ENCODE measurements around the gene PMS1. TPM values are rescaled to one million over a fixed set of nuclear protein-coding genes. Genes with fewer than 3 reads are reported as not detected.
A peak's percentile ranks its signal among the peaks of the same experiment; 100 is the strongest.

PMS1 gene
- total and polyA plus RNA-seq, 10 donors = 12.6 to 39.3 (median 24.5) TPM

DNA sequence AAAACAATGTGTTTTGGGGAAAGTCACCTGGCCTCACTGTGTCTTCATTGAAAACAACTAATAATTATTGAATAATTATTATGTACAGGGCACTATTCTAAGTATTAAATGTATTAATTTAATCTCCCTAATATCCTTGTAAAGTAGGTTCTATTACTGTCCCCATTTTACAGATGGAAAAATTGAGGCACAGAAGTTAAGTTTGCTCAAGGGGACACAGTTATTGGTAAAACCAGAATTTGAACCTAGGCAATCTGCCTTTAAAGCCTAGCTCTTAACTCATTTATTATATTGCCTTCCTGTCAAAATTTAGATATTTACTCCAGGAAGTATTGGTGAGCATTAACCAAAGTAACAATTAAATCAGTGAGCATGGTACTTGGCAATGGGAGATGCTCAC, 84.6 kb downstream of the PMS1 start:
- Histone ChIP-seq H3K36me3 (peaks cover 0 to 38% (median 6%) of the 10 kb centered on the region in 6 donors), H3K27ac (no peak overlapping the region), H3K9me3 (no peaks in the 10 kb centered on the region), H3K4me3 (no peak overlapping the region), H3K4me1 (peaks cover 0 to 3% (median 0%) of the 10 kb centered on the region in 6 donors), H3K27me3 (replicated peaks in 1 of 7) (no peaks in the 10 kb centered on the region)
- TF ChIP-seq POLR2A (IDR thresholded peaks at IDR 0.05) (no peak), CTCF (IDR thresholded peaks at IDR 0.05 in 8 of 11, conservative IDR thresholded peaks at IDR 0.05 in 3 of 11) (no peak), POLR2AphosphoS5 (IDR thresholded peaks at IDR 0.05) (no peak)
- intact Hi-C loops (cut with DNase I; ENCODE audit: low total_unique reads) = no loop called here
- no peak for DNase-seq

- no peak for DNase-seq
- Histone ChIP-seq H3K27ac (peak overlapping the region in 6 of 8 donors; percentile 14 to 55 (median 42)), H3K36me3 (peaks cover 0 to 39% (median 4%) of the 10 kb centered on the region in 6 donors), H3K4me1 (peaks cover 0 to 14% (median 0%) of the 10 kb centered on the region in 6 donors), H3K27me3 (replicated peaks in 1 of 7) (no peaks in the 10 kb centered on the region), H3K4me3 (no peak overlapping the region), H3K9me3 (no peaks in the 10 kb centered on the region)
- WGBS, 5 donors = 56 to 86% (median 69%) methylated on average over 5 of the region's 5 CpGs
- intact Hi-C loops (cut with DNase I; ENCODE audit: low total_unique reads) = no loop called here
- TF ChIP-seq POLR2AphosphoS5 (IDR thresholded peaks at IDR 0.05) = no peak
- no peak for TF ChIP-seq CTCF (IDR thresholded peaks at IDR 0.05 in 8 of 11, conservative IDR thresholded peaks at IDR 0.05 in 3 of 11)
- no peak for TF ChIP-seq POLR2A (IDR thresholded peaks at IDR 0.05)
These were observed 86.3 kb downstream of the PMS1 start for GRCh38 chr2:189870381-189871085.

GRCh38 chr2:189873696-189874095, 89.4 kb downstream of the PMS1 start:
- DNase-seq = no peak
- TF ChIP-seq CTCF (IDR thresholded peaks at IDR 0.05 in 8 of 11, conservative IDR thresholded peaks at IDR 0.05 in 3 of 11) = no peak
- no peak for TF ChIP-seq POLR2A (IDR thresholded peaks at IDR 0.05)
- TF ChIP-seq POLR2AphosphoS5 (IDR thresholded peaks at IDR 0.05) = no peak
- no peaks in the 10 kb centered on the region for H3K9me3 ChIP-seq
- no peak overlapping the region for H3K4me3 ChIP-seq
- H3K27me3 ChIP-seq (replicated peaks in 1 of 7) = no peaks in the 10 kb centered on the region
- H3K36me3 ChIP-seq = peaks cover 0 to 57% (median 4%) of the 10 kb centered on the region in 6 donors
- intact Hi-C loops (cut with DNase I; ENCODE audit: low total_unique reads) = no loop called here
- WGBS, 5 donors = 90 to 96% (median 94%) methylated on average over 8 of the region's 8 CpGs
- no peak overlapping the region for H3K27ac ChIP-seq
- peaks cover 0 to 16% (median 0%) of the 10 kb centered on the region in 6 donors for H3K4me1 ChIP-seq

DNA sequence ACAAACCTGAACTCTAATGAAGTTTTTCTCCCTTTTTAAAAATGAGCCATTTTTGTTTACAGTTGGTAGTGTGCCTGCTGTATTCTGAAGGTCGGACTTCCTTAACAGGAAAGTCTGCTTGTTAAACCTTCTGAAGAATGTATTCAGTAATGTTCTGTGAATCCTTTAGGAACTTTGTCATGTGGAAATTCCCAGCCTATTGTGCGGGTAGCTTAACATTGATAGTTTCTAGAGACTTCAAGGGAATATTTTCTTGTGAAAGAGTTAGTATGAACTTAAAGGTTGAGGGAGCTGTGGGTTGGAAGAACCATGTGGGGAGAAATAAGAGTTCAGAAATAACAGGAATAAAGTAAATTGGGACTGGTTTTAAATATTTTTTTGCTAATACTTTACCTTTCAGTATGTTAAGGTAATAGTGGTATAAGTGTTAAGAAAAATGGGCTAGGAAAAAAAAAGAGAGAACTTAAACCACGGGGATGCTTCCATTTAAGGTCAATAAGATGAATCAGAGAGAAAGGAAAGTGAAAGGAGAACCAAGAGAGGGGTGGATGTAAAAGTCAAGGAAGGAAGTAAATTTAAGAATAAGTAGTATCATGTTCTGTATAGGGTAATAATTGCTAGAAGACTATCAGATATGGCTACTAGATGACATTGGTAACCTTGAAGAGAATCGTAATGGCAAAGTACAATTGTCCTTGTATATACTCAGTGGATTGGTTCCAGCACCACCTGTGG, 90.5 kb downstream of the PMS1 start:
- 68 to 76% (median 71%) methylated on average over 4 of the region's 4 CpGs for WGBS, 5 donors
- intact Hi-C loops (cut with DNase I; ENCODE audit: low total_unique reads) = no loop called here
- Histone ChIP-seq H3K4me1 (peaks cover 0 to 16% (median 0%) of the 10 kb centered on the region in 6 donors), H3K27ac (peak overlapping the region in 2 of 8 donors; percentile 46 to 52), H3K36me3 (peaks cover 0 to 57% (median 4%) of the 10 kb centered on the region in 6 donors), H3K27me3 (replicated peaks in 1 of 7) (no peaks in the 10 kb centered on the region), H3K4me3 (no peak overlapping the region), H3K9me3 (no peaks in the 10 kb centered on the region)
- TF ChIP-seq POLR2A (IDR thresholded peaks at IDR 0.05) (no peak), CTCF (IDR thresholded peaks at IDR 0.05 in 8 of 11, conservative IDR thresholded peaks at IDR 0.05 in 3 of 11) (no peak), POLR2AphosphoS5 (IDR thresholded peaks at IDR 0.05) (no peak)
- no peak for DNase-seq
